NCI-H524 (cell line): ENCODE data around the gene MAD1L1.

Experiments used
- DNase-seq, 2 experiments: peaks; one replicate each; lab custom pipeline; 2025; lab: John Stamatoyannopoulos, UW

MAD1L1 gene

DNA sequence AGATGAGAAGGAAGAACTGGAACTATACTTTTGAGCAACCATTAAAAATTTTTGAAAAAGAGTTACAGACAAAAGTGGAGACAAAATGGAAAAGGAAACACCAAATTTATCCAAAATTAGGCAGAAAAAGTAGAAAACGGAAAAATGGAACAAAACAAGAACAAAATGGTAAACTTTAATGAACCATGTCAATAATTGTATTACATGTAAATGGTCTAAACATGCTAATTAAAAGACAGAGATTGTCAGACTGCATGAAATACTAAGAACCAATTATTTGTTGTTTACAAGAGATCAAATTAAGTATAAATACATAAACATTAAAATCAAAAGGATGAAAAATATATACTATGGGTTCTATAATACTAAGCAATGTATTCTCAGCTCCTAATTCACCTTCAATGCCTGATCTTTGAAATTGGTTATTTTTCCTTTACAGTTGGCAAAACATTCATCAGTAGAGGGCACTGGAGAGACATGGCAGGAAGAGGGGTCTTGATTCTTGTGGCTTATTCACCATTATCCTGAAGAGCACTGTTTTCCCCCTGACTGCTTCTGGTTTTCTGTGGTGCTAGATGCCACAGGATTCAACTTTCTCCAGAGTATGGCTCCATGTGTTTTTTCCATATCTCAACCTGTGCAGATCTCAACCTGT, 437.7 kb downstream of the MAD1L1 start:
- DNase-seq = peak in 1 of 2 experiments; percentile 25

DNA sequence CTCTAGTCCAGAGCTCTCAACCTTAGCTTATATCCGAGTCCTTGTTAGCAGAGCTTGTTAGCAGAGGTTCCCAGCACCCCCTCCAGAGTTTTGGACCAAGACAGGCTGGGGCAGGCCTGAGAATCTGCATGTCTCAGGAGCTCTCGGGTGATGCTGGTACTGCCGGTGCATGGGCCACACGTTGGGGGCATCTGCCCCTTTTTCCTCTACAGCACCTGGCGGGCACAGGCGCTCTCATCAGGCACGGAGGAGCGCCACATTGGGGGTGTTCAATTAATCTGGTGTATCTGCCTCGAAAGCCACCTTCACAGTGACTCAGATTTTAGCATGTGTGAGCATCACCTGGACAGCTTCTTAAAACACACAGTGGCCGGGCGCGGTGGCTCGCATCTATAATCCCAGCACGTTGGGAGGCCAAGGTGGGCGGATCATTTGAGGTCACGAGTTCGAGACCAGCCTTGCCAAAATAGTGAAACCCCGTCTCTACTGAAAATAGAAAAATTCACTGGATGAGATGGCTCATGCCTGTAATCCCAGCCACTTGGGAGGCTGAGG, 445.0 kb downstream of the MAD1L1 start:
- no peak for DNase-seq

DNA sequence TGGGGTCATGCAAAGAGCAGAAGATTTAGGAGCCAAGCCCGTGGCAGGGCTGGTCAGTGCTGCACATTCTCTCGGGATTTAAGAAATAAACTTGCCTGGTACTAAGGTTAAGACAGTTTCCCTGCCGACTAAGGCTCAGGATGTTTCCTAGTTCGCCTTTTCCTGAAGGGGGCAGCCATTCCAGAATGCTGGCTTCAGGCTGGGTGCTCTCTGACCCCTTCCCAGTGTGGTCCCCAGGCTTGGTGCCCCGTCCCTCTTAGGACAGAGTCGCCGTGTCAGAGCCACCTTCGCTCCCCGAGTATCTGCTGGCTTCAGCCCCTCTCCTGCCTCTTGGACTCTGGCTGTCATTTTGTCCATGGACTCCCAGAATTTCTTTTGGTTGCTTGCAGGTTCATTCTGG, 445.5 kb downstream of the MAD1L1 start:
- no peak for DNase-seq

DNA sequence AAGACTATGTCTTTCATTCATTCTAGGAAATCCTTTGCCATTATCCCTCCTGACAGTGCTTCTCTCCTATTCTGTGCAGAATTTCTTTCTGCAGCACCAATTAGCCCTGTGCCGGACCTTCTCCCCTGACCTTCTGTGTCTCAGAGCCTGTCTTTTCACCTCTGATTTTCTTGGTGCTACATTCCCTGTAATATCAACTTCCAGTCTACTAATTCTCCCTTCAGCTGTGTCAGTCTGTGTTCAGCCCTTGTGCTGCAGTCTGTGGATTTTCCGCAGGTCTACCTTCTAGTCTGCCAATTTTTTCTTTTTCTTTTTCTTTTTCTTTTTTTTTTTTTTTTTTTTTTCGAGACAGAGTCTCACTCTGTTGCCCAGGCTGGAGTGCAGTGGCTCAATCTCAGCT, 446.9 kb downstream of the MAD1L1 start:
- no peak for DNase-seq

DNA sequence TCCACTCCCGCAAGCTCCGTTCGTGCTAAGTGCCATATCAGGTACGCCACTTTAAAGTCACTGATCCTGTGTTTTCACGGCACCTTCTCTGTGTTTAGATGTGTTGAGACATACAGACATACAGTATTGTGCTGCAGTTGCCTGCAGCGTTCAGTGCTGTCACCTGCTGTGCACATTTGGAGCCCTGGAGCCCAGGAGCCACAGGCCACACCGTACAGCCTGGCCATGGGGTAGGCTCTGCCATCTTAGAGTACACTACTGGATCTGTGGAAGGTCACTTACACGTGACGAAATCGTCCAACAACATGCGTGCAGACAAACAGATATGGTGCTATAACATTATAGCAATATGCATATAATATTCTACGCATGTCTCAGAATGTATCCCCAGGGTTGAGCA, 451.4 kb downstream of the MAD1L1 start:
- no peak for DNase-seq

DNA sequence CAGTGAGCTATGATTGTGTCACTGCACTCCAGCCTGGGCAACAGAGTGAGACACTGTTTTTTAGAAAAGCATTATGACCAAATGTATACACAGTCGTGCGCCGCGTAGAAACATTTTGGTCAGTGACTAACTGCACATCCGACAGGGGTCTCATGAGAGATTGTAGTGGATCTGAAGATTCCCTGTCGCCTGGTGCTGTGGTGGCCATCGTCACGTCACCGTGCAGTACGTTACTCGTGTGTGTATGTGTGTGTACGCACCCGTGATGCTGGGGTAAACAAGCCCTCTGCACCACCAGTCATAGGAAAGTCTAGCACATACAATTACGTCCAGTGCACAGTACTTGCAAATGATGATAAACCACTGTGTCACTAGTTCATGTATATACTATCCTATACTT, 453.3 kb downstream of the MAD1L1 start:
- DNase-seq = no peak

DNA sequence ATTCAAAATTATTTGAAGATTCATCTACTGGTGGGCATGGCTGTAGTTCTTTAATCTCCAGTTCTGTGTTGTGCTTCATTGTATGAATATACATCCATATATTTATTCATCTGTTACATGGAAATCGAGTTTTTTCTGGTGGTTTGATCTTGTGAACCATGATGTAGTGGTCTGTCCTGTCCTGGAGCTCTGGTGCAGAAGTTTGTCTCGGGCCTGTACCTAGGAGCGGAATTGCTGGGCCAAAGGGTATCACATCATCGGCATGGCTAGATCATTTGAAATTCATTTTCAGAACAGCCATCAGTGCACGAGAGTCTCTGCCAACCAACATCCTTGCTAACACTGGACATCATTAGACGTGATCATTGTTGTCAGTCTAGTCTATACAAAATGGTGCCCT, 455.6 kb downstream of the MAD1L1 start:
- DNase-seq = no peak

DNA sequence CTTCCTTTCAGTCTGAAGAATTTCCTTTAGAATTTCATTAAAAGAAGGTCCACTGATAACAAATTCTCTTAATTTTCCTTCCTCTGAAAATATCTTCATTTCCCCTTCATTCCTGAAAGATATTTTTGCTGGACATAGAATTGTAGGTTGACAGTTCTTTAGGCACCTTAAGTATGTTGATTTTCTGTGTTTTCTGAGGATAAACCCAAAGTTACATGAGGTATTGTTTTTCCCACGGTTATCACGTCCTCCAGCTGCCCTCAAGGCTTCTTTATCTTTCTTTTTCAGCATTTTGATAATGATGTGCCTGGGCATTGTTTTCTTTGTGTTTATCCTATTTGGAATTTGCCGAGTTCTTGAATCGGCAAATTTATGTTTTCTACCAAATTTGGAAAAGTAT, 457.4 kb downstream of the MAD1L1 start:
- DNase-seq = no peak

DNA sequence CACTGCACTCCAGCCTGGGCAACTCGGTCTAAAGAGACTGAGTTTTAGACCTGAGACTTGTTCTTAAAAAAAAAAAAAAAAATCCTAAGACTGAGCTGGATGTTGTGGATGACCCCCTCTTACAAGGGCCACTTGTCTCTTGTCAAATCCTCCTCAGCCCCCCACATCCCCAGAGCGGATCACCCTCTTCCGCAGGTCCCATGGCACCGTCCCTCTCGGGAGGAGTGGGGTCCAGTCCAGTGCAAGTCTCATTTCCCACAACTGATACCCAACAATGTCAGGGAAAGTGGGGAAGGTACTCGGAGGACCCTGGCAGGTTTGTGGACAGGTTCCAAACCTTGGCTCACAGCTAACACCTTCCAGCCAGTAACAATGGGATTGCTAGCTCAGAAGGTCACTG, 462.4 kb downstream of the MAD1L1 start:
- DNase-seq = no peak

DNA sequence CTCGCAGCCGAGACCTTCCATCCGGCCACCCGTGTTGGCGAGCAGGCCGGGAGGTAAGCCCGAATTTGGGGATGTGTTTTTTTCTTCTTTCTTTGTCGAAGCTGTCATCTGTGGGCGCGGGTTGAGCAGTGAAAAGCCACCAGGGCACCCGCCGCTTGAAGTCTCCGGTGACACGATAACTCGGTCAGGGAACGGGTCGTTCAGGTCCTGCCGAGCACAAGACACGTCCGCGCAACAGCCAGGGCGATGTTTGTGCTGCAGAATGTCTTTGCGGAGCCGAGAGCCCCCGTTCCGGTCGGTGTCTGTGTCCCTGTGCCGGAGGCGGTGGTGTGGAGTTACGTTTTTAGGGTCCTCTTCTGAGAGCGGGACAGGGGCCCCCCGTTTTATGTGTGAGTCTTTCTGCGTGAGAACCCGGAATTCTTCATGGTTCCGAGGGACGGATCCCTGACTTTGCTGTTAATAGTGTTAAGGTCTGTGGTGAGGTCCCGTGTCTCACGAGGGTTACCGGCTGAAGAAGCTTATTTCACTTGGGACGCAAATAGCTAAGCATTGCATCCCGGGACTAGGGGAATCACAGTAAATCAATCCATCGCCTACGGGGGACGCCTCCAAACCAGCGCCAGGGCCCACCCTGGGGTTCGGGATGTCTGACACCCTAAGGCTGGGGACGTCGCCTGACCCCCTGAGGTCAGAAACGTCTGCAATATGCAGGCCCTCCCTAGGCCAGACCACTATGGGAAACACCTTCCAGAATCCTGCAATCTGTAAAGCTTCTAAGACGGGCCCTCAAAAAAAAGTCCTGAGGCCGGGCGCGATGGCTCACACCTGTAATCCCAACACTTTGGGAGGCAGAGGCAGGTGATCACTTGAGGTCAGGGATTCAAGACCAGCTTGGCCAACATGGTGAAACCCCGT, 463.2 kb downstream of the MAD1L1 start:
- DNase-seq = no peak

DNA sequence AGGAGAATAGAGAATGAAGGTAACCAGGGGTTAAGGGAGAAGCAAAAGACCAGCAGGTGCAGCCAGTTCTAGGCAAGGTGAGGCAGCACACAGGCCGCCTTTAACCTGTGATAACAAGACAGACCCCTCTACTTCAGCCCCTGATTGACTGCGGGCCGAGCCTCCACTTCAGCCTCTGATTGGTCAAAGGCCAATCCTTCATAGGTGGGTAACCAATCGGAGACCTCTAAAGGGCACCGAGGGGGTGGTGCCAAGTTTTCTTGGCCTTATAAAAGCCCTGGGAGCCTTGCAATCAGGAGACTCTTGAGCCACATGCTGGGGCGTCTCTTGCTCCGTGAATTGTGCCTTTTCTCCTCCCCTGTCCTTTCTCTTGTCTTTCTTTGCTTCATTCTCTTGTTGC, 463.9 kb downstream of the MAD1L1 start:
- no peak for DNase-seq

DNA sequence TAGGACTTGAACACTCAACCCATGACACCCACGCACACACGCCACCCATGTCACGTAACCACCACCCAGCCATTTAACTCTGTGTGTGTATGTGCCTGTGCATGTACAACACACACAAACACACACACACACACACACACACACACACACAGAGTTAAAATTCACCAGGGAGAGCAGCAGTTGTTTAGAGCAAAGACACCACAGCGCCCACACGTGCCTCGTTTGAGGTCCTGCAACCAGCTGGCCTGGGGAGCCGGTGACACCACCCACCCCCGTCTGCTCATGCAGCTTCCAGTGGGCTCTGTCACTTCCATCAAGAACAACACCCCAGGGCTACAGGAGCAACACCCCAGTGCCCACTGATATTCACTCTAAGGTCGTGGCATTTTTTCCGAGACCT, 465.2 kb downstream of the MAD1L1 start:
- DNase-seq = peak; percentile 39 to 63
